ENCODE data around the gene POC1A.

POC1A gene

GRCh38 chr3:52084216-52084945, 69.8 kb downstream of the POC1A start:
- no peak for DNase-seq

DNA sequence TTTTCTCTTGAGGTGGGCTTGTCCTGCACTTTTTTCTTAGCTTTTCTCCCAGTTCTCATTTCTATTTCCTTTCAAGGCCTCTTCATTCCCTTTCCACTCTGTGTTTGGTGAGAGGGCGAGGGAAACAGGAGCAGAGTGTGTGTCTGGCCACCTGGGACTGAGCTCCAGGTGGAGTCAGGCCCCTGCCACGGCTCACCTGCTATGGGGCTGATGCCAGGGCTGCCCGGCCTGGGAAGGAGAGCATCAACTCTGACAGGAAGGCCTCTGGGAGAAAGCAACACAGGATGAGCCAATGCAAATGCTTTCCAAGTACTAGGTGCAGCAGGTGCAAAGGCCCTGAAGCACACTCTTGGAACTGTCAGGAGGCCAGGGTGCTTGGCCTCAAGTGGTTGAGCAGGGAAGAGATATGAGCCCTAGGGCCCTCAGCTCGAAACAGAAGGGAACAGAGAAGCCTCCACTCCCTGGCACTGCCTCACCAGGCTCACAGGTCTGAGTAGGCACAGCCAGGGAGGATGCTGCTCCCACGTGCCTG, 70.6 kb downstream of the POC1A start:
- no peak for DNase-seq

GRCh38 chr3:52082951-52083350, 71.3 kb downstream of the POC1A start:
- DNase-seq: no peak

GRCh38 chr3:52080830-52081719, 73.1 kb downstream of the POC1A start:
- DNase-seq: no peak

- no peak for DNase-seq
These were observed 74.3 kb downstream of the POC1A start for GRCh38 chr3:52079958-52080357.

DNA sequence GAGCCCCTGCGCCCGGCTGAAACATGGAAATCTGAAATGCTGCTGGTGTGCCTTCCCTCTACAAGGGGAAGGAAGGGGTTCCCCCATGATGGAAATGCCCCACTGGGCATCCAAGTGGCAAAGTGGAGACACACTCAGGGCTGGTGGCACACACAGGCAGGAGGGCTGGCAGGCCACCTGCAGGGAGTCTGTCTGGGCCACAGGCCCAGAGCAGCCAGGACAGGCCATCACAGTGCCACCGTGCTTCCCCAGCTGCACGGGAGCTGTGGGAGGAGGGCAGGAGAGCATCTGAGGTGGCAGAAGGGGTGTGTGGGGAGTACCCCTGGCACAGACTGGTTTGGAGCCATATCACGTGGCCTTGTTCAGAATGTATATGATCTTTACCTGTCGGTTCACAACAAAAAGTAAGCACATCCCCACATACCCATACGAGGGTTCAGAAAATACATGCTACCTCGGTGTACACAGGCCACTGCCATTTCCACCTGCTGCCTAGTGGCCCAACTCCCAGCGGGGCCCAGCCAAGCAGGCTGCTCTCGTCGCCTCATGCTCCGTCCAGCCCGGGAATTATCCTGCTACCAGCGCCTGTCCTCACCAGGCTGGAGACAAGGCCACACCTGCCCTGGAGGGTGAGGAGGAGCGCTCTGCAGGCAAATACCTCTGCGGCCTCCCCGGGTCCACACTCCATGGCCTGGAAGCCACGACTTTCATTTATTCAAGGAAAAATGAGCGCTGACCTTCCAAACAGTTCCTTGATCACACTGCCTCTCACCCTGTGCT, 75.3 kb downstream of the POC1A start:
- DNase-seq: no peak

DNA sequence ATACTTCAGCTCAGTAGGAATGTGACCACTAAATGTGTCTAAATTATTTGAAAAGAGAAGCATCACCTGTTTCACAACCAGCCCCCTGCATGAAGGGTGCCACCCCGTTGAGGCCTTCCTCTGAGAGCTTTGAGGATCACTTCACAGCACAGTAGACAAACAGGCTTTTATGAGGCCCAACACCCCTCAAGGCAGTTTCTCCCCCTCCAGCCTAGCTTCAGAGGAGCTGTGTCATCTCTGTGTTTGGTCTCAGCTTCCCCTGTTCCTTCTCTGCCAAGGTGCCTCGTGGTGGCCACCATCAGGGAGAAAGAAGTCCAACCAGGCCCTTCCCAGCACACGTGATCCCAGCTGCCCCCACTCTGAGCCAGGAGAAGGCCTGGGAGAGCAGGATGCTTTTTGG, 76.3 kb downstream of the POC1A start:
- DNase-seq: no peak

DNA sequence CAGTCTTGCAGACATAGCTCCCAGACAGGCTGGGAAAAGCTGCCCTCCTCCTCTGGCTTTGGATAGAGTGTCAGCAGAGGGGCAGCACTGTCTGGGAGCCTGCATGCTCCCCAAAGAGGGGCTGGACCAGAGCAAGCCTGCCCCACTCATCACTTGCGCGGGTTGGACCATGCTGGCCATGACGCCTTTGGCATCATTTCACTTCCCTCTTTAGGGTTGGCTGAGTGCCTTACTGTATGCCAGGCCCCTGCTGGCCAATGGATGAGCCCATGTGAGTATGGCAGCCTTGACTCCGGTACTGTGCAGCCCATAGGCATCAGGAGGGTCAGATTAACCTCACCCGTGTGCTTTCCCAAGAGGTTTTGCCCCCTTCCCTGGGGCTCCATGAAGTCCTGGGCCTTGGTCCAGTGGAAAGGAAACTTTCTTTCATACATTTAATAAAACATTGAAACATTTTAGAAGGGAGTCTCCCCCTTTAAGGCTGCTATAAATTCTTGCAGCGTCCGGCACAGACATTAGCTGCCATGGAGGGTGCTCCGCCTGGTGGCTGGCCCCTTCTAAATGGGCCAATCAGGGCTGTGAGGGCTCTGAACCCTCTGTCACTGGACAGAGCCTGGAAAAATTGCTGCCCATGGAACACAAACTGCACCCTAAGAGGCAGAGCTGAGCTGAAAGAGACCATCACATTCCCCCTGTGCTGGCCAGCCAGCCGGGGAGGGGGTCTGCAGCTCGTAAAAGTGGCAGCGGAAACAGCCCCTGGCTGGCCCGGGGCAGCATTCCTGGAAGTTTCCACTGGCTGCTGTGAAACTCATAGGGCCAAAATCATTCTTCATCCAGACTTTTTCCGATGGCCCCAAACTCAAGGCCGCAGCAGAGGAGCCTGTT, 77.1 kb downstream of the POC1A start:
- no peak for DNase-seq

DNA sequence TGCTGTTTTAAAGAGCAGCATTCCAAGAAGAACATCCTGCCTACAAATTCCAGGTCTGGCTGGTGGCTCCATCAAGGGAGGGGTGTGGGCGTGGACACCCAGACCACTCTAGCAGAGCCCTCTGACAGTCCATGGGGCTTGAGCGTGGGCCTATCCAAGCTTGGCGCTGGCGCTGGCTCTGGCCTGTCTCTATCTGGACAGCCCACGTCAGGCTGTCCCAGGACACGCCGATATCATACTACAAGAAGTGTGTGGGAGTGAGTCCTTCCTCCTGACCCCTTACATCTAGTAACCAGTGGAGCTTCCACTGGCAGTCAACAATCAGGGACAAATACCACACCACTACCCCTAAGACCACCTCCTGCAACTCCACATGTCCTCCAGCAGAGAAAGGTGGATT, 80.7 kb downstream of the POC1A start:
- DNase-seq: no peak

DNA sequence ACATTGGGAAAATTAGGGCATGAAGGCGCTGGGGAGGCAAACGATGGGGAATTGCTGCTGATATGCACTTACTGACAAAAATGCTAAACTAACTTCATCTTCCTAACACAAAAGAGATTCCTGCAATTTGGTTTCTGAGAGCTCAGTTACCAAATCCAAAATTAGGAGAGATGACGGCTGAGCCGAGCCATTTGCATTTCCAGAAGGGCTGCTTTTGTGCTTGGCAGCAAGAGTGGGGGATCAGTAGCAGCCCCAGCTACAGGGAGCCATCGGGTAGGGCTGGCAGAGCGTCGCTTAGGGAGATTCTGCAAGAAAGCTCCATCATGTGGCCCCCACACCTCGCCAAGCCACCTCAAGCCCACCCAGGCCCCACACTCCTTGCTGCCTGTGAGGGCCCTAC, 81.8 kb downstream of the POC1A start:
- no peak for DNase-seq

DNA sequence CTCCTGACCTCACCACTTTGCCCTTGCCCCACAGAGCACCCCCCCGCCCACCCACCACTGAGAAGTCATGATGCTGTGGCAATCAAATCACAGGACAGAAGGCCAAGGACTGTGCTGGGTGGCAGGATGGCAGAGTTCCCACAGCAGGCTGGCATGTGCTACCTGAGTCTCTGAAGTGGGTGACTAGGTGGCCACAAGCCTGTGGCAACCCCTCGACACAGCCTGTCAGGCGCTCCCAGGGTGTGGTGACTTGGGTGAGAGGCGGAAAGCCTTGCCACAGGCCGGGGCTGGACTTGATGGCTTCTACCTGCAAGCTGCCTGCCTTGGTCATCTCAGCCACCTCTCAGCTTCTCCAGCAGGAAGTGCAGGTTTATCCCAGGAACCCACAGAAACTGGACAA, 82.2 kb downstream of the POC1A start:
- DNase-seq: no peak

DNA sequence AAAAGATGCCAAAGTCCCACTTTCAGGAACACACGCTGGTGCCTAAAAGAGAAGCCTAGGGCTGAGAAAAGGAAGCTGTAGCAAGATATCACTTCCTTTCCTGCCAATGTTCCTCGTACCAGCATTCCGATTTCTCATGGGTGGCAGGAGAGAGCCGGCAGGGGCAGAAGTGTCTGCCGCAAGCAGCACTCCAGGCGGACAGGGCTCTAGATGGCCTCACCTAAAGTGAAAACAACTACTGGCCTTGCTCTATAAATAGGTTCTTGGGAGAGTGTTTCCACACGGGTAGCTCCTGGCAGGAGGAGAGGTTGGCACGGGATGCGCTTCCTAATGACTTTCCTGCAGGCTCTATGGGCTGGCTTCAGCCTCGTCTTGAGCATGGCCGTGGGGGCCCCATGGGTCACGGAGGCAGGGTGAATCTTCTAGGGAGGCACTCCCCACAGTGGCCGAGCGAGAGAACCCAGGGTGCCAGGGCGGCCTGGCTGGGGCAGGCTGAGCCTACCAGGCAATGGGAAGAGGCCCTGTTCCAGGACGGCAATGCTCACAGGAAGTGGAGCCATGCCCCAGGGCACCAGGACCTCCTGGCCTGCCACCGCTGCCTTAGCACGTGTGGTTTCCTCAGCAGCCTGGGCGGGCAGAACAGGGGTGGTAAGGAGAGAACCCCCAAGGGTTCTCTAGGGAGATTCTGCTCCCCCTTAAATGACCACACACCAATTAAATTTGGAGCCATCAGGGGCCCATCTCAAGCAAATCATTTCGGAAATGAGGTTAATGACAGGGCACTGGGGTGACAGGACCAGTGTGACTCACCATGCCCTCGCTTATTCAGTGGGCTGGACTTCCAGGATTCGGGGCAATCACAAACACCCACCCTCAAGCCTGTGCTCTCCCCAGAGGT, 83.2 kb downstream of the POC1A start:
- no peak for DNase-seq

GRCh38 chr3:52069855-52070254, 84.4 kb downstream of the POC1A start:
- no peak for DNase-seq

DNA sequence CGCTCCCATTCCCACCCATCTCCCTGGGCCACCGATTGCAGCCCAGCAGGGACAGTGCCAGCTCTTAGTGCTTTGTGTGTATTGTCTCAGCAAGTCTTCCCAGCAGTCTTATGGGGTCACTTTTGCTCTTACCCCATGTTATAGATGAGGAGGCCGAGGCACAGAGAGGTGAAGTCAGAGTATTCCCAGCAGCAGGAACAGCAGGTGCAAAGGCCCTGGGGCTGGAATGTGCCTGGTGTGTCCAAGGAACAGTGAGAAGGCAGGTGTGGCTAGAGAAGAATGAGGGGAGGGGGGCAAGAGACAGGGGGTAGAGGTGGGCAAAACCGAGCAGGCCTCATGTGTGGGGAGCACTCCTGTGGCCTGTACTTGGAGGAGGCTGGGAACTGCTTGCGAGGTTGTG, 85.1 kb downstream of the POC1A start:
- no peak for DNase-seq

DNA sequence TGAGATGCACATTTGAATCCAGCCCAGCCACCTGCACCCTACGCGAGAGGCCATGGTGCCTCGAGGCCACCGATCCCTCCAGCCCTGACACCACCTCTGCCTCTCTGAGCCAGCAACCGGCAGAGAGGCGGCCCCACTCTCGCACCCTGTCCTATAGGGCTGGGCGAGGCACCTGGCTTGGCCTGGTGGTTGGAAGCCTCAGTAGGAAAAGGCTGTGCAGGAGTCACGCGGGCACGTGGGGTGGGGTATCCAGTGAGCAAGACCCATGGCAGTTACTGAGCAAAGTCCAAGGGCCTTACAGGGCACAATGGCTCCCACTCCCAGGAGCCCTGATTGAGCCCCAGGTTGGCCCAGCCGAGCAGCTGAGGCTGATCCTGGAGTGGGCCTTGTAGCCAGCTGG, 85.5 kb downstream of the POC1A start:
- DNase-seq: no peak

DNA sequence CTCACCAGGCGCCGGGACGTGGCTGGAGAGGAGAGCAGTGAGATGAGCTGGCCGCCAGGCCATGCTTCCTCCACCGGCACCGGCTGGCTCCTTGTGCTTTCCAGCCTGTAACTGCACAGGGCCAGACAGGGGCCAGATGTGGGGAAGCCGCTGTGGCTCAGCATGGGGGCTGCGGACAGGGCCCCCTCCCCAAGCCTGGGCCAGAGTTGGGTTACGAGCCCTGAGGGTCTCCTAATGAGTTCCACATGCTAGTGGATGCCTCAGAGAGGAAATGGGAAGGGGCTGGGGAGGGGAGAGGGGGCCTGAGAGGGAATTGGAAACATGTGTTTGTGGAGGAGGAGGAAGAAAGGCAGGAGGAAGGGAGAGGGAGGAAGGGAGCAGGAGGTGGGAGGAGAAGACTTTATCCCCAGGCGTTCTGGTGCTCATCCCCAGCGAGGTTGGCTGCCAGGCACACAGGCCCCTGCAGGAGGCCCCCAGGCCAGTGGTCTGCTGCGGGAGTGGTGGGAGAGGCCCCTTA, 86.1 kb downstream of the POC1A start:
- peak; percentile 16 for DNase-seq

DNA sequence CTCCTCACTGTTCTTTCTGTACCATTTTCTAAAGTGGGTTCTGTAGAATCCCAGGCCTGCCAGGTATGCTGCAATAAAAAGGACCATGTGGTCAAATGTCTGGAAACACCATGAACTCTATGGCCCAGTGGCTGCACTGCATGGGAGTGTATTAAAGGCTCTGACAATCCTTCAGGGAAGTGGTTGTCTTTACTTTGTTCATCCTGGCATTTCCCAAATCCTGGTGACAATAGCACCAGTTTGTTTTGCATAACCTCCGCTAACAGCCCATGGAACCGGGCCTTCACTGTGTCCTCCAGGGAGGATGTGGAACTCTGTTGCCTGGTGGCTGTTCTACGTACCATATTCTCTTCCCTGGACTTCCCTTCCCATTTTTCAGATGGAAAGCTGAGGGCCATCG, 86.7 kb downstream of the POC1A start:
- no peak for DNase-seq

DNA sequence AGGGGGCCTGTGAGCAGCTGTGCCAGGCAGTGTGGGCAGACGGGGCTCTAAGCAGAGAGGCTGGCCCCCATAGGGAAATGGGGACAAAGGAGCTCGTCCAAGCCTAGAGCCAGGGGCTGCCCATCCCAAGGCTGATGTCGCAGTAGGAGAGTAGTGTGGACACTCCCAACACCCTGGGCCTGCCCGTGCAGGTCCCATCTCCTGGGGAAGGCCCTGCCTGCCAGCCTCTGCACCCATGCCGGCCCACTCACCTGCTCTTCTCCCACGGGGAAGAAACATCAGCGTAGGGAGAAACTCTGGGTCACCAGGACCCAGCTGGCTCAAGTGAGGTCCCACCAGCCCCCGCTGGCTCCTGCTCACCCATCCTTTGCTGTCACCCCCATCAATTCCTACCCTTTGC, 87.2 kb downstream of the POC1A start:
- no peak for DNase-seq

- DNase-seq: peak; percentile 34
These were observed 88.9 kb downstream of the POC1A start for GRCh38 chr3:52065264-52065756.

- DNase-seq: no peak
These were observed 89.7 kb downstream of the POC1A start for GRCh38 chr3:52064561-52064960.

Measured in NCI-H69 (cell line).